Fibroblast of pulmonary artery (primary cell): ENCODE measurements around the gene CNTNAP2.

Source experiments
- DNase-seq: peaks from one replicate; pipeline ENCODE4 v3.0.0-alpha.2; 2010; ENCODE audit warnings: low read depth
- H3K4me3 ChIP-seq: replicated peaks from 2 replicates; pipeline ENCODE4 v1.5.1; 2011; ENCODE audit warnings: low read depth, mild to moderate bottlenecking, control low read depth, low read length, moderate library complexity
- TF ChIP-seq, protein P1 (sequence below): IDR thresholded peaks from 2 replicates; pipeline ENCODE4 v1.5.1; 2011; ENCODE audit warnings: mild to moderate bottlenecking, control low read depth, low read length, inconsistent platforms; ENCODE audit errors: missing control alignments

Gene CNTNAP2

GRCh38 chr7:146991596-146991995 lies 875.0 kb downstream of the CNTNAP2 start:
- no peak for DNase-seq
- TF ChIP-seq, protein P1, sequence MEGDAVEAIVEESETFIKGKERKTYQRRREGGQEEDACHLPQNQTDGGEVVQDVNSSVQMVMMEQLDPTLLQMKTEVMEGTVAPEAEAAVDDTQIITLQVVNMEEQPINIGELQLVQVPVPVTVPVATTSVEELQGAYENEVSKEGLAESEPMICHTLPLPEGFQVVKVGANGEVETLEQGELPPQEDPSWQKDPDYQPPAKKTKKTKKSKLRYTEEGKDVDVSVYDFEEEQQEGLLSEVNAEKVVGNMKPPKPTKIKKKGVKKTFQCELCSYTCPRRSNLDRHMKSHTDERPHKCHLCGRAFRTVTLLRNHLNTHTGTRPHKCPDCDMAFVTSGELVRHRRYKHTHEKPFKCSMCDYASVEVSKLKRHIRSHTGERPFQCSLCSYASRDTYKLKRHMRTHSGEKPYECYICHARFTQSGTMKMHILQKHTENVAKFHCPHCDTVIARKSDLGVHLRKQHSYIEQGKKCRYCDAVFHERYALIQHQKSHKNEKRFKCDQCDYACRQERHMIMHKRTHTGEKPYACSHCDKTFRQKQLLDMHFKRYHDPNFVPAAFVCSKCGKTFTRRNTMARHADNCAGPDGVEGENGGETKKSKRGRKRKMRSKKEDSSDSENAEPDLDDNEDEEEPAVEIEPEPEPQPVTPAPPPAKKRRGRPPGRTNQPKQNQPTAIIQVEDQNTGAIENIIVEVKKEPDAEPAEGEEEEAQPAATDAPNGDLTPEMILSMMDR, result no peak
- H3K4me3 ChIP-seq, result no peak overlapping the region

GRCh38 chr7:146993764-146994163 lies 877.2 kb downstream of the CNTNAP2 start:
- no peak overlapping the region for H3K4me3 ChIP-seq
- no peak for DNase-seq
- TF ChIP-seq, protein P1, result no peak

- no peak for DNase-seq
- no peak overlapping the region for H3K4me3 ChIP-seq
- TF ChIP-seq, protein P1, result no peak
Measured at GRCh38 chr7:147008530-147008929, 891.9 kb downstream of the CNTNAP2 start.

GRCh38 chr7:147012666-147013065 lies 896.1 kb downstream of the CNTNAP2 start:
- H3K4me3 ChIP-seq, result no peak overlapping the region
- TF ChIP-seq, protein P1, result no peak

GRCh38 chr7:147013825-147014224 lies 897.2 kb downstream of the CNTNAP2 start:
- TF ChIP-seq, protein P1, result no peak
- peak; percentile 84 for DNase-seq

More at GRCh38 chr7:147012666-147013065, 896.1 kb downstream of the CNTNAP2 start:
- no peak for DNase-seq

DNA sequence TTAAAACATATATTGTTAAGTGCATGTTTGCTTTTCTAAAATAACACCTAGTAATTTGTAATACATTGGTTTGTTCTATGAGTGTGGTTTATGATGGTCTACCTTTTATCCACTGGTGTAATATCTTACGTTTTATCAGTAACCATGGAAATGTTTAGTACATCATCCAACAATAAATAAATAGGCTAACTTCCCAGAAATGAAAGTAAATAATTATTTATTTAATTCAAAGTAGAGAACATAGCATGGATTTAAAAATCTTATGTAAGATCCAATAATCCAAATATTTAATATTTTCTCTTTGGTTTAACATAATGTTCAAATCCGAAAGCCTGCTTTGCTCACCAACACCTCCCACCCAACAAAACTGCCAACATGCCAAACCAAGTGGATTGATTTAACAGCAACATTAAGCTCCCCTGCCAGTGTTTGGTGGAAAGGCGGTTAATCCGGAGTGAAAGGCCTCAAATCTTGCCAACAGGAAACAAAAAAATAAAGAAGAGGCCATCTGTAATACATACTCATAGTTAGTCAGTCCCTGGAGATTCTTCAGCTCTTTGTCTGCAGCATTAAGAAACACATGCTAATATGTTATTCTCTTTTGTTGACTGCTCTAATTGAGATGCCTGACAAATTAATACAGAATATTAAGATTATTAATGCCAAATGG lies 897.8 kb downstream of the CNTNAP2 start:
- peak; percentile 41 for DNase-seq
- TF ChIP-seq, protein P1, result no peak
- H3K4me3 ChIP-seq, result no peak overlapping the region

More at GRCh38 chr7:147013825-147014224, 897.2 kb downstream of the CNTNAP2 start:
- H3K4me3 ChIP-seq, result no peak overlapping the region

- no peak overlapping the region for H3K4me3 ChIP-seq
- TF ChIP-seq, protein P1, result no peak
- no peak for DNase-seq
Measured at GRCh38 chr7:147015999-147016398, 899.4 kb downstream of the CNTNAP2 start.
